Endodermal cell (in vitro differentiated cells): ENCODE data around the gene CNDP1. TPM values are rescaled to one million over a fixed set of nuclear protein-coding genes. Genes with fewer than 3 reads are reported as not detected.

Experiments
- DNase-seq: peaks from one replicate; pipeline ENCODE4 v3.0.0-alpha.2; 2017
- H3K27ac ChIP-seq: 2 replicates; pipeline ENCODE4 v1.5.1; 2013; ENCODE audit warnings: mild to moderate bottlenecking, low read depth, low read length, moderate library complexity
- H3K27me3 ChIP-seq: 2 replicates; pipeline ENCODE4 v1.6.1; 2013; ENCODE audit warnings: mild to moderate bottlenecking, low read length, moderate library complexity; ENCODE audit not compliant: insufficient read depth, control insufficient read depth, poor library complexity, severe bottlenecking
- H3K36me3 ChIP-seq: 2 replicates; pipeline ENCODE4 v1.7.0; 2013; ENCODE audit warnings: mild to moderate bottlenecking, low read length, moderate library complexity; ENCODE audit not compliant: control insufficient read depth, insufficient read depth
- H3K4me1 ChIP-seq: one replicate; pipeline ENCODE4 v1.7.0; 2013; ENCODE audit warnings: low read length; ENCODE audit not compliant: control insufficient read depth, insufficient read depth
- H3K4me3 ChIP-seq: 2 replicates; pipeline ENCODE4 v1.5.1; 2013; ENCODE audit warnings: mild to moderate bottlenecking, low read length, moderate library complexity
- H3K9ac ChIP-seq: 2 replicates; pipeline ENCODE4 v1.6.1; 2013; ENCODE audit warnings: mild to moderate bottlenecking, low read length, moderate library complexity; ENCODE audit not compliant: poor library complexity, severe bottlenecking; ENCODE audit errors: extremely low read depth
- H3K9me3 ChIP-seq: 2 replicates; pipeline ENCODE4 v1.6.1; 2013; ENCODE audit warnings: mild to moderate bottlenecking, low read length, moderate library complexity; ENCODE audit not compliant: control insufficient read depth
- H3K27ac Mint-ChIP-seq: 2 replicates; pipeline ENCODE4 v1.8.0; 2020; ENCODE audit warnings: mixed read lengths
- H3K27me3 Mint-ChIP-seq: 2 replicates; pipeline ENCODE4 v1.8.0; 2021; ENCODE audit warnings: mild to moderate bottlenecking, mixed read lengths; ENCODE audit not compliant: insufficient read depth
- H3K36me3 Mint-ChIP-seq: 2 replicates; pipeline ENCODE4 v1.8.0; 2020; ENCODE audit warnings: low read depth, mixed read lengths
- H3K4me1 Mint-ChIP-seq: 2 replicates; pipeline ENCODE4 v1.8.0; 2020; ENCODE audit warnings: mixed read lengths
- H3K4me3 Mint-ChIP-seq: 2 replicates; pipeline ENCODE4 v1.8.0; 2020; ENCODE audit warnings: mild to moderate bottlenecking, moderate library complexity, mixed read lengths
- H3K9me3 Mint-ChIP-seq: 2 replicates; pipeline ENCODE4 v1.8.0; 2020; ENCODE audit warnings: mild to moderate bottlenecking, mixed read lengths
- WGBS, 2 experiments: methylation state at CpG; one replicate each; pipeline versions ENCODE4 v1.1.5 to v1.1.7; 2013; ENCODE audit warnings: missing lambda C conversion rate in 2 of 2, mixed read lengths in 1 of 2; ENCODE audit not compliant: insufficient coverage in 1 of 2, insufficient read length in 1 of 2; 5-methylcytosine and 5-hydroxymethylcytosine counted together
- total RNA-seq, 2 donors: library from RNA; stranded (reverse); fragmentation: NEBNext Ultra II Directional in 1 of 2; extraction: Animal tissue kit (Norgen Biotek cat#: 25700) in 1 of 2; gene quantifications; 2 replicates in 1 of 2; 3 replicates in 1 of 2; pipeline ENCODE4 v1.2.1, GENCODE V29; 2021
- TF ChIP-seq, protein P1 (sequence below): fragments of 200-600 bp; sonication (generic); conservative IDR thresholded peaks from 2 replicates; pipeline ENCODE4 v1.5.0; 2021; ENCODE audit warnings: antibody characterized with exemption, mild to moderate bottlenecking

Gene CNDP1
- total RNA-seq, 2 donors from 2014 or later = 0.51 TPM; not detected in 1

DNA sequence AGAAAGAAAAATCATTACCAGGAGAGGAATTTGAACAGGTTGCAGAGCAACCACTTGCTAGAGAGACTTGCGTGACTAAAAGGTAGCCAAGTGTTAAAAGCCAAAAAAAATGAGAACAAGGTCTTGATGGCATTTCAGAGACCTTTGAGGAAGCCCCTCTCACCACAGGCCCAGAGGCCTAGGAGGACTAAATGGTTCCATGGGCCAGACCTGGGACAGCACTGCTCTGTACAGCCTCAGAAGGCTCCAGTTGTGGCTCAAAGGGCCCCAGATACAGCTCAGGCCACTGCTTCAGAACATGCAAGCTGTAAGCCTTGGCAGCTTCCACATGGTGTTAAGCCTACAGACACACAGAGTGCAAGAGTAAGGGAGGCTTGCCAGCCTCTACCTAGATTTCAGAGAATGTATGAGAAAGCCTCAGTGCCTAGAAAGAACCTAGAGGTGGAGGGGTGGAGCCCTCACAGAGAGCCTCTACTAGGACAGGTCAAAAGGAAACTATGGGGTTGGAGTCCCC, 15.3 kb downstream of the CNDP1 start:
- Histone ChIP-seq H3K27me3 (peaks cover 6% of the 10 kb centered on the region), H3K4me1 (no peaks in the 10 kb centered on the region), H3K36me3 (no peaks in the 10 kb centered on the region), H3K4me3 (peak overlapping the region; percentile 58), H3K9ac (no peak overlapping the region), H3K9me3 (peaks cover 49% of the 10 kb centered on the region), H3K27ac (no peak overlapping the region)
- H3K36me3 Mint-ChIP-seq = peaks cover 4% of the 10 kb centered on the region
- H3K9me3 Mint-ChIP-seq = peaks cover 64% of the 10 kb centered on the region
- TF ChIP-seq, protein P1, sequence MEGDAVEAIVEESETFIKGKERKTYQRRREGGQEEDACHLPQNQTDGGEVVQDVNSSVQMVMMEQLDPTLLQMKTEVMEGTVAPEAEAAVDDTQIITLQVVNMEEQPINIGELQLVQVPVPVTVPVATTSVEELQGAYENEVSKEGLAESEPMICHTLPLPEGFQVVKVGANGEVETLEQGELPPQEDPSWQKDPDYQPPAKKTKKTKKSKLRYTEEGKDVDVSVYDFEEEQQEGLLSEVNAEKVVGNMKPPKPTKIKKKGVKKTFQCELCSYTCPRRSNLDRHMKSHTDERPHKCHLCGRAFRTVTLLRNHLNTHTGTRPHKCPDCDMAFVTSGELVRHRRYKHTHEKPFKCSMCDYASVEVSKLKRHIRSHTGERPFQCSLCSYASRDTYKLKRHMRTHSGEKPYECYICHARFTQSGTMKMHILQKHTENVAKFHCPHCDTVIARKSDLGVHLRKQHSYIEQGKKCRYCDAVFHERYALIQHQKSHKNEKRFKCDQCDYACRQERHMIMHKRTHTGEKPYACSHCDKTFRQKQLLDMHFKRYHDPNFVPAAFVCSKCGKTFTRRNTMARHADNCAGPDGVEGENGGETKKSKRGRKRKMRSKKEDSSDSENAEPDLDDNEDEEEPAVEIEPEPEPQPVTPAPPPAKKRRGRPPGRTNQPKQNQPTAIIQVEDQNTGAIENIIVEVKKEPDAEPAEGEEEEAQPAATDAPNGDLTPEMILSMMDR = no peak
- H3K27me3 Mint-ChIP-seq = peaks cover 32% of the 10 kb centered on the region
- 96 to 100% methylated on average over 1 of the region's 1 CpG for WGBS, 2 experiments
- no peak overlapping the region for H3K4me3 Mint-ChIP-seq
- H3K4me1 Mint-ChIP-seq = no peaks in the 10 kb centered on the region
- no peak overlapping the region for H3K27ac Mint-ChIP-seq
- DNase-seq = no peak

DNA sequence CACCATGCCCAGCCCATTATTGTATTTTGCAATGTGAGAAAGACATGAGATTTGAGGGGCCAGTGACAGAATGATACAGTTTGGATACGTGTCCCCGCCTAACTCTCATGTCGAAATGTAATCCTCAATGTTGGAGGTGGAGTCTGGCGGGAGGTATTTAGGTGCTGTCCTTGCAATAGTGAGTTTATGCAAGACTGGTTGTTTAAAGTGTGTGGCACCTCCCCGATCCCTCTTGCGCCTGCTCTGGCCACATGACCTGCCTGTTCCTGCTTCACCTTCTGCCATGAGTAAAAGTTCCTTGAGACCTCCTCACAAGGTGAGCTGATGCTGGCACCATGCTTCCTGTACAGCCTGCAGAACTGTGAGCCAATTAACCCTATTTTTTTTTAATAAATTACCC, 16.6 kb downstream of the CNDP1 start:
- H3K9ac ChIP-seq = no peak overlapping the region
- no peak overlapping the region for H3K27ac ChIP-seq
- H3K4me1 ChIP-seq = no peaks in the 10 kb centered on the region
- no peak for DNase-seq
- Mint-ChIP-seq H3K9me3 (peaks cover 58% of the 10 kb centered on the region), H3K4me3 (no peak overlapping the region), H3K27ac (no peak overlapping the region), H3K4me1 (no peaks in the 10 kb centered on the region), H3K36me3 (peaks cover 4% of the 10 kb centered on the region), H3K27me3 (peaks cover 31% of the 10 kb centered on the region)
- peak overlapping the region; percentile 40 for H3K4me3 ChIP-seq
- TF ChIP-seq, protein P1 = no peak
- H3K27me3 ChIP-seq = peaks cover 6% of the 10 kb centered on the region
- H3K36me3 ChIP-seq = no peaks in the 10 kb centered on the region
- peaks cover 49% of the 10 kb centered on the region for H3K9me3 ChIP-seq
- WGBS, 2 experiments = 94% methylated on average over 6 of the region's 6 CpGs

DNA sequence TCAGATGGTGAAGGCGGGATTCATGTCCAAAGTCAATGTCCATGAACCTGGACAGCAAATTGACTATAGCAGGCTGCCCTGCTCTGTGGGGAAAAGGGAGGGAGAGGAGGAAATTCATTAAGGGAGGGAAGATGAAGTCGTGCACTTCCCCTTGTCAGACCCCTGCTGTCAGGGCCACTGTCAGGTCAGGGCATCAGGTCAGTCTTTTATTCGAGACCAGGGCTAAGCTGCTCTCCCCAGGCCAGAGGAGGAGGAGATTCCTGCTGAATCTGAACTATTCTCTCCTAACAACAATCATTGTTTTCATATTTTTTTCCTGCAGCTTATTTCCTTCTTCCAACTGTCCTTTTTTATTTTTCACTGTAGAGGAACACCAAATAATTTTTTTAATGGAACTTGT, 17.2 kb downstream of the CNDP1 start:
- H3K9me3 Mint-ChIP-seq = peaks cover 54% of the 10 kb centered on the region
- no peak overlapping the region for H3K27ac Mint-ChIP-seq
- WGBS, 2 experiments = 43 to 46% methylated on average over 3 of the region's 3 CpGs
- peaks cover 4% of the 10 kb centered on the region for H3K36me3 Mint-ChIP-seq
- no peak overlapping the region for H3K4me3 Mint-ChIP-seq
- no peaks in the 10 kb centered on the region for H3K4me1 Mint-ChIP-seq
- Histone ChIP-seq H3K9me3 (peaks cover 49% of the 10 kb centered on the region), H3K4me3 (peak overlapping the region; percentile 40), H3K27ac (no peak overlapping the region), H3K27me3 (peaks cover 6% of the 10 kb centered on the region), H3K9ac (no peak overlapping the region), H3K36me3 (no peaks in the 10 kb centered on the region), H3K4me1 (no peaks in the 10 kb centered on the region)
- TF ChIP-seq, protein P1 = no peak
- no peak for DNase-seq
- H3K27me3 Mint-ChIP-seq = peaks cover 35% of the 10 kb centered on the region
